Breast epithelium (tissue), 3 donors: ENCODE data around the gene PSD2.

ENCODE experiments used
- POLR2A ChIP-seq: fragments of 450-650 bp; IDR thresholded peaks from one replicate; pipeline ENCODE4 v1.6.1; 2016; ENCODE audit warnings: antibody characterized with exemption, mild to moderate bottlenecking, moderate library complexity
- TF ChIP-seq, protein P1 (sequence below), 3 donors: fragments of 450-650 bp; IDR thresholded peaks; one replicate each; pipeline ENCODE4 v1.5.1; 2016 to 2017; ENCODE audit warnings: antibody characterized with exemption in 3 of 3, mild to moderate bottlenecking in 3 of 3, moderate library complexity in 3 of 3

DNA sequence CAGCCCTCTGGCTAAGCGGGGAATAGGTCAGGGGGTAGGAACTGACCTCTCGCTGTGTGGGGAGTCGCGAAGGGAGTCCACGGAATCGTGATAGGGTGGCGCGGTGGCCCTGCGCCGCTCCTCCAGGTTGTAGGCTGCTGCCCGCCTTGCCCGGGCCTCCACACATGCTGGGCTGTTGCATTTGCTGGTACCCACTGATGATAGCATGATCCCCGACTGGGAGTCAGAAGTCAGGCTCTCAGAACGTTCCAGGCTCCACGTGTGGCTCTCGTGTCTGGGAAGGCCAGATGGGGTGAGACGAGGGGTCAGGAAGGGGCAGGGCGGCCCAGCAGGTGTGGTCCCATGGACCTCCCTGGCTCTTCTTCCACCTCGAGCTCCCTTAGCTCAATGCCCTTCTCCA is 56.0 kb downstream of the PSD2 start:
- TF ChIP-seq, protein P1, sequence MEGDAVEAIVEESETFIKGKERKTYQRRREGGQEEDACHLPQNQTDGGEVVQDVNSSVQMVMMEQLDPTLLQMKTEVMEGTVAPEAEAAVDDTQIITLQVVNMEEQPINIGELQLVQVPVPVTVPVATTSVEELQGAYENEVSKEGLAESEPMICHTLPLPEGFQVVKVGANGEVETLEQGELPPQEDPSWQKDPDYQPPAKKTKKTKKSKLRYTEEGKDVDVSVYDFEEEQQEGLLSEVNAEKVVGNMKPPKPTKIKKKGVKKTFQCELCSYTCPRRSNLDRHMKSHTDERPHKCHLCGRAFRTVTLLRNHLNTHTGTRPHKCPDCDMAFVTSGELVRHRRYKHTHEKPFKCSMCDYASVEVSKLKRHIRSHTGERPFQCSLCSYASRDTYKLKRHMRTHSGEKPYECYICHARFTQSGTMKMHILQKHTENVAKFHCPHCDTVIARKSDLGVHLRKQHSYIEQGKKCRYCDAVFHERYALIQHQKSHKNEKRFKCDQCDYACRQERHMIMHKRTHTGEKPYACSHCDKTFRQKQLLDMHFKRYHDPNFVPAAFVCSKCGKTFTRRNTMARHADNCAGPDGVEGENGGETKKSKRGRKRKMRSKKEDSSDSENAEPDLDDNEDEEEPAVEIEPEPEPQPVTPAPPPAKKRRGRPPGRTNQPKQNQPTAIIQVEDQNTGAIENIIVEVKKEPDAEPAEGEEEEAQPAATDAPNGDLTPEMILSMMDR (IDR thresholded peaks at IDR 0.05), result no peak
- TF ChIP-seq POLR2A, result no peak
